Spinal cord (tissue), 10 donors: ENCODE measurements around the gene APOL1. TPM values are rescaled to one million over a fixed set of nuclear protein-coding genes. Genes with fewer than 3 reads are reported as not detected.

Experiments used
- DNase-seq, 6 donors: peaks; one replicate each; pipeline versions ENCODE4 v3.0.0 to v3.0.0-alpha.2; 2013 to 2015; ENCODE audit warnings: low spot score in 6 of 6, low read depth in 4 of 6
- H3K27ac ChIP-seq: one replicate; pipeline ENCODE4 v1.5.1; 2013; ENCODE audit warnings: low read depth, low read length, control low read depth
- H3K27me3 ChIP-seq: one replicate; pipeline ENCODE4 v1.6.1; 2013; ENCODE audit warnings: low read length; ENCODE audit not compliant: control insufficient read depth, insufficient read depth
- H3K36me3 ChIP-seq: one replicate; pipeline ENCODE4 v1.6.1; 2013; ENCODE audit warnings: low read length; ENCODE audit not compliant: control insufficient read depth, insufficient read depth
- H3K4me1 ChIP-seq: one replicate; pipeline ENCODE4 v1.6.1; 2013; ENCODE audit warnings: low read length; ENCODE audit not compliant: control insufficient read depth, insufficient read depth
- H3K4me3 ChIP-seq: one replicate; pipeline ENCODE4 v1.5.1; 2013; ENCODE audit warnings: low read depth, low read length, control low read depth
- H3K9me3 ChIP-seq: one replicate; pipeline ENCODE4 v1.6.1; 2013; ENCODE audit warnings: low read length; ENCODE audit not compliant: control insufficient read depth, insufficient read depth
- WGBS: methylation state at CpG from one replicate; pipeline ENCODE4 v1.1.5; 2013; ENCODE audit warnings: missing lambda C conversion rate; ENCODE audit not compliant: insufficient coverage; 5-methylcytosine and 5-hydroxymethylcytosine counted together
- polyA plus RNA-seq, 2 donors: library from polyadenylated mRNA; unstranded; fragments of 120-200 nt; gene quantifications; one replicate each; pipeline ENCODE4 v1.2.1, GENCODE V29; 2013; ENCODE audit not compliant: insufficient read length in 2 of 2
- total RNA-seq, 2 donors: library from RNA; depleted of rRNA in 1 of 2; stranded (reverse); fragments of 120-200 nt in 1 of 2; fragments of >200 nt in 1 of 2; gene quantifications; one replicate each; pipeline versions ENCODE4 v1.2.3 to v1.2.4, GENCODE V29; 2013 to 2014
- donor health status: healthy.

Gene APOL1
- total and polyA plus RNA-seq, 4 donors = 1.7 to 5.7 (median 4.6) TPM

DNA sequence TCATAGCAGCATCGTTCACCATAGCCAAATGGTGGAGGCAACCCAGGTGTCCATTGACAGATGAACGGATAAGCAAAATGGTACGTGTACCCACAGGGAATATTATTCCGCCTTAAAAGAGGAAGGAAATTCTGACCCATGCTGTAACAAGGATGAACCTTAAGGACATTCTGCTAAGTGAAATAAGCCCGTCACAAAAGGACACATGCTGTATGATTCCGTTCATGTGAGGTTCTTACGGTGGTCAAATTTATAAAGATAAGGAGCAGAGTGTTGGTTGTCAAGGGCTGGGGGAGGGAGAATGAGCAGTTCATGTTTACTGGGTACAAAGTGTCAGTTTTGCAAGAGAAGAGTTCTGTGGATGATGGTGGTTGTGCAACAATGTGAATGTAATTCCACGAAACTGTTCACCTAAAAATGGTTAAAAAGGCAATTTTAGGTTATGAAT, 26.3 kb downstream of the APOL1 start:
- WGBS = 92% methylated on average over 7 of the region's 8 CpGs
- Histone ChIP-seq H3K4me3 (no peak overlapping the region), H3K4me1 (peaks cover 17% of the 10 kb centered on the region), H3K27me3 (no peaks in the 10 kb centered on the region), H3K27ac (no peak overlapping the region), H3K9me3 (no peaks in the 10 kb centered on the region), H3K36me3 (peaks cover 28% of the 10 kb centered on the region)
- no peak for DNase-seq

DNA sequence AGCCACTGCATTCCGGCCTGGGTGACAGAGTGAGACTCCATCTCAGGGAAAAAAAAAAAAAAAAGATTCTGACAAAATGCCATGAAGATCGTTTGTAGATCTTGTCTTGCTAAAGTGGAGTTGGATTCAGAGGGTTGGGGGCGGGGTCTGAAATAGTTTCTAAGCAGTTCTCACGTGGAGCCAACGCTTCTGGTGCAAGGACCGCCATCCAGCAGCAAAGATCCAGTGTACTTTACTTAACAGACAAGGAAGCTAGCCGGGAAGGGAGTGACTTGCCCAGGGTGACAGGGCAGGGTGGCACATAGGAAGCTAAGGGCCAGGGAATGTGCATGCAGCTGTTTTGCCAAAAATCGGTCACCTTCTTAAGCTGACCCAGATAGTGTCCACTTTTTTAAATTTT, 27.4 kb downstream of the APOL1 start:
- Histone ChIP-seq H3K27ac (no peak overlapping the region), H3K4me3 (no peak overlapping the region), H3K9me3 (no peaks in the 10 kb centered on the region), H3K4me1 (peaks cover 17% of the 10 kb centered on the region), H3K36me3 (peaks cover 39% of the 10 kb centered on the region), H3K27me3 (no peaks in the 10 kb centered on the region)
- no peak for DNase-seq
- 82% methylated on average over 3 of the region's 8 CpGs for WGBS

DNA sequence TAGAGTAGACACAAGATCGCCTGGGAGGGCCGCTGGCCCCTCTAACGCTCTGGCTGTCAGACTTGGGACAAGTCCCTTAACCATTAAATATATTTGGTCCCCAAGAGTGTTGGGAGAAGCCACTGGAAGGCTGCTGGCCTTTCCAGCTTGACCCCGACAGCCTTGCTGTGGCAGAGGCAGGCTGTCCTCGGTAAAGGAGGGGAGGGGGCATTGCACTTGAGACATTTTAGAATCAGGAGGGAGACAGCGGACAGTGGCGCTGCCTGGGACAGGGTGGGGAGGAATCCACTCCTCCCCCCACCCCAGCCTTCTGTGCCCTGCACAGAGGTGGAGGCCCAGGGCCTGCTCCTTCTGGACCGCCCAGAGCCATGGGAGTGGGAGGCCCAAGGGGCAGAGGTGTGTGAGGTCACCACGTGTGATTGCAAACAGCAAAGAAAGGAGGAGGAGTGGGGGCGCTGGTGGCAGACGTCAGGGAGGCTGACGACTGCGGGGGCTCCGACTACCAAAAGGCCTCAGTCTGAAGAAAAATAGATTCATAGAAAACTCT, 28.9 kb downstream of the APOL1 start:
- Histone ChIP-seq H3K9me3 (no peaks in the 10 kb centered on the region), H3K4me1 (peaks cover 26% of the 10 kb centered on the region), H3K4me3 (no peak overlapping the region), H3K27me3 (no peaks in the 10 kb centered on the region), H3K36me3 (peaks cover 54% of the 10 kb centered on the region), H3K27ac (no peak overlapping the region)
- 68% methylated on average over 12 of the region's 14 CpGs for WGBS
- no peak for DNase-seq

DNA sequence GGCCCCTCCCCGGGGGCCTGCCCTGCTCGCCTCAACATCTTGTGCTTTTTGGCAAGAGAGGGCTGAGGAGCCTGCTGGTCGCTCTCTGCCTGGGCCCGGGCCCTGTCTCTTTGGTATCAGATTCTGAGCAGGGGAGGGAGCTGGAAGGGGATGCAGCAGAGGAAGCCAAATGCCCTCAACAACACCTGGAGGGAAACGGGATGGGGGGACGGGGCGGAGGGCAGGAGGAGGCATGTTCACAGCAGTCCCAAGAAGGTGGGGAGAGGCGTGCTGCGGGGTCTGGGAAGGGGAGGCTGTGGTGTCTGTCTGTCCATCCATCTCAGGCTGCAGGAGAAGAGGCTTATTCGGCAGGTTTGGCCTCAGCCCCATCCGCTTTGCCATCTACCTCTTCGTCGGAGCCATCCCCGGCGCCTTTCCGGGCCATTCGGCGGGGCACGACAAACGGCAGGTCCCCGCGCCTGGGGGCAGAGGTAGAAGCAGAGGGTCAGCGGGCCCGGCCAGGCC, 29.4 kb downstream of the APOL1 start:
- Histone ChIP-seq H3K4me3 (no peak overlapping the region), H3K9me3 (no peaks in the 10 kb centered on the region), H3K27me3 (no peaks in the 10 kb centered on the region), H3K27ac (no peak overlapping the region), H3K36me3 (peaks cover 58% of the 10 kb centered on the region), H3K4me1 (peaks cover 27% of the 10 kb centered on the region)
- WGBS = 86% methylated on average over 23 of the region's 24 CpGs
- DNase-seq = peak in 1 of 6 donors; percentile 29

DNA sequence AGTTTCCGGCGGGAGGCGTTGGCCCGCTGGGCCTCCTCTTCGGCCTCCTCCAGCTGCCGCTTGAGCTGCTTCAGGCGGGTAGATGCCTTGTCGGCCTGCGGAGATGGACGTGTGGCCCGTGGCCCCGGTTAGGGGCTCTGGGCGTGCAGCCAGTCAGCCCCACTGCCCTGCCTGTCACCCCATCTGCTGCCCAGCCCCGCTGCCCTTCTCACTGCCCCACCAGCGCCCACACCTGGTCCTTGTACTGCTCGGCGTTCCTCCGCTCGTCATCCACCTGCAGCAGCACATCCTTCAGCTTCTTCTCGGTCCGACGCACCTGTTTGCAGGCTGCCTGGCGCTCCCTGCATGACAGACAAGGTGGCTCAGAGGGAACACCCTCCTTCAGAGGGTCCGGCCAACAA, 31.2 kb downstream of the APOL1 start:
- no peak overlapping the region for H3K4me3 ChIP-seq
- peaks cover 21% of the 10 kb centered on the region for H3K4me1 ChIP-seq
- WGBS = 96% methylated on average over 24 of the region's 24 CpGs
- H3K27ac ChIP-seq = no peak overlapping the region
- no peak for DNase-seq
- H3K9me3 ChIP-seq = no peaks in the 10 kb centered on the region
- peaks cover 76% of the 10 kb centered on the region for H3K36me3 ChIP-seq
- H3K27me3 ChIP-seq = no peaks in the 10 kb centered on the region

DNA sequence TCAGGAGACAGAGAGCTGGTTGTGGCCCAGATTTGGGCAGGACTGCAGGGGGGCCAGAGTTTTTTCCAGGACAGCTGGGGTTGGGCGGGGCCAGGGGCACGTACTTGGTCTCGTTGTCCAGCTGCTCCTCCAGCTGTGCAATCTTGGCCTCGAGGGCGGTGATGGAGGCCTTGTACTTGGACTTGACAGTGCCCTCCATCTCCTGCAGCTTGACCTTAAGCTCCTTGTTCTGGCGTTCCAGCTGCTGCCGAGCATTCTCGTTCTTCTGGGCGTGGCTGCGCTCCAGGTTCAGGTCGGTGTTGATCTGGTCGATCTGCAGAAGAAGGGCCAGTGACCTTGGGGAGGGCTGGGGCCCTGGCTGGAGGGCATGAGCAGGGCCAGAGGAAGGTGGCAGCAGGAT, 32.1 kb downstream of the APOL1 start:
- no peaks in the 10 kb centered on the region for H3K27me3 ChIP-seq
- peaks cover 85% of the 10 kb centered on the region for H3K36me3 ChIP-seq
- H3K9me3 ChIP-seq = no peaks in the 10 kb centered on the region
- no peak overlapping the region for H3K4me3 ChIP-seq
- DNase-seq = no peak
- 84% methylated on average over 12 of the region's 12 CpGs for WGBS
- H3K27ac ChIP-seq = no peak overlapping the region
- H3K4me1 ChIP-seq = peaks cover 21% of the 10 kb centered on the region

DNA sequence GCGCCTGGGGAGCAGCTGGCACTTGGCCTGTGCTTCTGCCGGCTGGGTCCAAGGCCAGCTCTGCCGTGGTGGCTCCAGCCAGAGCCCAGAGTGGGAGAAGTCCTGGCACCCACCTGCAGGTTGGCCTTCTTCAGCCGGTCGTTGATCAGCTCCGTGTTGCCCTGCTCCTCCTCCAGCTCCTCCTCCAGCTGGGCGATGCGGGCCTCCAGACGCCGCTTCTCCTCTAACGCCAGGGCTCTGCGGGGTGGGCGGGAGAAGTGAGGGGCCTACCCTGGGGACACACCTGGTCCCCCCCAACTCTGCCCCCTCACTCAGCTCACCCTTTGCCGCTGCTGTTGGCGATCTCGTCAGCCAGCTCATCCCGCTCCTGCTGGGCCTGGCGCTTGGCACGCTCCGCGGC, 32.6 kb downstream of the APOL1 start:
- WGBS = 94% methylated on average over 21 of the region's 21 CpGs
- no peaks in the 10 kb centered on the region for H3K9me3 ChIP-seq
- no peak for DNase-seq
- H3K4me1 ChIP-seq = peaks cover 21% of the 10 kb centered on the region
- no peaks in the 10 kb centered on the region for H3K27me3 ChIP-seq
- peaks cover 88% of the 10 kb centered on the region for H3K36me3 ChIP-seq
- no peak overlapping the region for H3K27ac ChIP-seq
- H3K4me3 ChIP-seq = no peak overlapping the region

DNA sequence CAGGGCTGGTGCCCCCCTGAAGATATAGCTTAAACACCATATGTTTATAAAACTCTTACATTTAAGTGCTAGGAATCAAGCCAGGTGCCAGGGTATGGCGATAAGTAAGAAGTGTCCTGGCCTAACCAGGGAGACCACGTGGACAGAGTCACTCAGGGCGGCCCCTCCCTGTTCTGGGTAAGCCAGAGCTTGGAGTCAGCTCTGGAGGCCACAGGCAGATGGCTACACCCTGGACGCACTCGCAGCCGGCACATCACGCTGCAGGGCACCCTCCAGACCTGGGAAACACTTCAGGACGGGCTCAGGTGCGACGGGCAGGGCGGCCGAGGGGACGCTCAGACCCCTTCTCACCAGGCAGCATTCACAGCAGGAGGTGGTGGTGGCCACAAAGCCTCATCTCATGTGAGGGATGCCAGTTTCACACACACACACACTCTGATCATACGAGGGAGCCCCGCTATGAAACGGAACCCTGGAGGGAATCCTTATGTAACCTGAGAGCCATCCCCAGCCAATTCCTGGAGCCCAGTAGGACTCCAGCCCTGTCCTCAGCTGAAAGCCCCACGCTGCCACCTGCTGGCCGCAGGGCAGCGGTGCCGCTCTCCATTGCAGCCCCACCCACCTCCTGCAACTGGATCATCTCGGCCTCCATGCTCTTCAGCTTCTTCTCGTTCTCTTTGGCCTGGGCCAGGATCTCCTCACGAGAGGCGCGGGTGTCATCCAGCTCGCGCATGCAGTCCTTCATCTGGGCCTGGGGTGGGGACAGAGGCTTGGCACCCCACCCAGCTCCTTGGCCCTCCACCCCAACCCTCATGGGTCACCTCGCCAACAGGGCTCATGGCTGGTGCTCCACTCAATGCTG, 33.4 kb downstream of the APOL1 start:
- H3K9me3 ChIP-seq = no peaks in the 10 kb centered on the region
- peaks cover 21% of the 10 kb centered on the region for H3K4me1 ChIP-seq
- peak in 5 of 6 donors; percentile 36 to 89 (median 60) for DNase-seq
- H3K36me3 ChIP-seq = peaks cover 84% of the 10 kb centered on the region
- H3K27me3 ChIP-seq = no peaks in the 10 kb centered on the region
- WGBS = 53% methylated on average over 26 of the region's 28 CpGs
- H3K4me3 ChIP-seq = no peak overlapping the region
- H3K27ac ChIP-seq = no peak overlapping the region

DNA sequence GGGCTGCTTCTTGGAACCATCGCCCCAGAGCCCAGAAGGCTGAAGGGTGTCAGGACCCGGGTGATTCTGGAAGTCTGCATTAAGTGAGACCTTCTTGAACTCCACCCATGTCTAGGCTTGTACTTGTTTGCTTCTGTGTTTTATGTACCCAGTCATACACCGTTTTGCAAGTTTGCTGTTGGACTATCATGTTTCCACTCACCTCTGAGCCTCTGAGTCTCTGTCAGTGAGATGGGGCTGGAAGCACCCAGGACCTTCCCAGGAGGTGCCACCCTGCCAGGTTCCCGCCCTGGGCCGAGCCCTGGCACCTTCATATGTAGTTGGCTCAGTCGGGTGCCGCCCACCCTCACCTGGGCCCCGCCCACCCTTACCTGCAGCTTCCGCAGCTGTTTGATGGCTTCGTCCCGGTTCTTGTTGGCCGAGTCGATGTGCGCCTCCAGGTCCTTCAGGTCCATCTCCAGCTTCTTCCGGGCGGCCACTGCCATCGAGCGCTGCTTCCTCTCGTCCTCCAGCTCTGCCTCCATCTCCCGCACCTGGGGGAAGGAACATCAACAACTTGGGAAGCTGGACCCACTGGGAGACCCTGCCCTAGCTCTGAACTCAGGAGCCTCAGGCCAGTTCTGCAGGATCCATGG, 35.1 kb downstream of the APOL1 start:
- Histone ChIP-seq H3K27me3 (no peaks in the 10 kb centered on the region), H3K4me3 (no peak overlapping the region), H3K9me3 (no peaks in the 10 kb centered on the region), H3K4me1 (peaks cover 10% of the 10 kb centered on the region), H3K27ac (no peak overlapping the region), H3K36me3 (peaks cover 83% of the 10 kb centered on the region)
- no peak for DNase-seq
- 95% methylated on average over 19 of the region's 20 CpGs for WGBS
